ENCODE results near the gene HIC1.
A peak's percentile ranks its signal among the peaks of the same experiment; 100 is the strongest.

DNA sequence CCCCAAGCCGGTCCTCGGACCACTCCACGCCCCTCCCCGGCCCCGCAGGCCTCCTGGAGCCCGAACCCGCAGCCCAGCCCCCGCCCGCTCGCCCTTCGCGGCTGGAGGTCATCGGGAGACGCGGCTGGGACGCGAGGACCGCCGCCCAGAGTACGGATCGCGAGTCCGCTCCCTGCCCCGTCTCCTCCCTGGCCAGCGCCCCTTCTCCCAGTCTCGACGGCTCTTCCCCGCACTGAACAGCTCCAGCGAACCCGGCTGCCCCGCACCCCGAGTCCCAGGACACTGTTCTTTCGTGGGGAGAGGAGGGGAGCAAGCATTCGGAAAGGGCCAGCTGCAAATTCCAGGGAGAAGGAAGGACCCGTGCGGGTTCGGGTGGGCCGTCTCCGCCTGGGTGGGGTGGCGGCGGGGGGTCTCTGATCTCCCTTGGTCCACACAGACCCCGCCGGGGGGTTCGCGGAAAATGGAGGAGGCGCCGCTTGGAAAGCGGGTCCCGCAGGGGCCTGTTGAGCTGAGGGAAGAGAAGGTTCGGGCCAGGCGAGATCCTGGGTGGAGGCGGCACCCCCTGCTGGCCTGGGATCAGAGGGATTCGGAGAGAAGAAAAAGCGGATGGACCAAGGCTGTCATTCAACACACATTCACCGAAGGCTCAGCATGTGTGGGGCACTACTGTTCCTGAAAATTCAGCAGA is 29.1 kb upstream of the HIC1 start:
- TF ChIP-seq, protein P1, sequence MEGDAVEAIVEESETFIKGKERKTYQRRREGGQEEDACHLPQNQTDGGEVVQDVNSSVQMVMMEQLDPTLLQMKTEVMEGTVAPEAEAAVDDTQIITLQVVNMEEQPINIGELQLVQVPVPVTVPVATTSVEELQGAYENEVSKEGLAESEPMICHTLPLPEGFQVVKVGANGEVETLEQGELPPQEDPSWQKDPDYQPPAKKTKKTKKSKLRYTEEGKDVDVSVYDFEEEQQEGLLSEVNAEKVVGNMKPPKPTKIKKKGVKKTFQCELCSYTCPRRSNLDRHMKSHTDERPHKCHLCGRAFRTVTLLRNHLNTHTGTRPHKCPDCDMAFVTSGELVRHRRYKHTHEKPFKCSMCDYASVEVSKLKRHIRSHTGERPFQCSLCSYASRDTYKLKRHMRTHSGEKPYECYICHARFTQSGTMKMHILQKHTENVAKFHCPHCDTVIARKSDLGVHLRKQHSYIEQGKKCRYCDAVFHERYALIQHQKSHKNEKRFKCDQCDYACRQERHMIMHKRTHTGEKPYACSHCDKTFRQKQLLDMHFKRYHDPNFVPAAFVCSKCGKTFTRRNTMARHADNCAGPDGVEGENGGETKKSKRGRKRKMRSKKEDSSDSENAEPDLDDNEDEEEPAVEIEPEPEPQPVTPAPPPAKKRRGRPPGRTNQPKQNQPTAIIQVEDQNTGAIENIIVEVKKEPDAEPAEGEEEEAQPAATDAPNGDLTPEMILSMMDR (IDR thresholded peaks at IDR 0.05; ENCODE audit: low read depth, low read length, missing input control) = peak; percentile 75
- TF ChIP-seq GABPA (IDR thresholded peaks at IDR 0.05 in 1 of 2, conservative IDR thresholded peaks at IDR 0.05 in 1 of 2) (no peak), YY1 (IDR thresholded peaks at IDR 0.05) (peak; percentile 37), FOXA1 (IDR thresholded peaks at IDR 0.05) (no peak), HNF4A (conservative IDR thresholded peaks at IDR 0.05) (no peak)
- TF ChIP-seq, protein P2, sequence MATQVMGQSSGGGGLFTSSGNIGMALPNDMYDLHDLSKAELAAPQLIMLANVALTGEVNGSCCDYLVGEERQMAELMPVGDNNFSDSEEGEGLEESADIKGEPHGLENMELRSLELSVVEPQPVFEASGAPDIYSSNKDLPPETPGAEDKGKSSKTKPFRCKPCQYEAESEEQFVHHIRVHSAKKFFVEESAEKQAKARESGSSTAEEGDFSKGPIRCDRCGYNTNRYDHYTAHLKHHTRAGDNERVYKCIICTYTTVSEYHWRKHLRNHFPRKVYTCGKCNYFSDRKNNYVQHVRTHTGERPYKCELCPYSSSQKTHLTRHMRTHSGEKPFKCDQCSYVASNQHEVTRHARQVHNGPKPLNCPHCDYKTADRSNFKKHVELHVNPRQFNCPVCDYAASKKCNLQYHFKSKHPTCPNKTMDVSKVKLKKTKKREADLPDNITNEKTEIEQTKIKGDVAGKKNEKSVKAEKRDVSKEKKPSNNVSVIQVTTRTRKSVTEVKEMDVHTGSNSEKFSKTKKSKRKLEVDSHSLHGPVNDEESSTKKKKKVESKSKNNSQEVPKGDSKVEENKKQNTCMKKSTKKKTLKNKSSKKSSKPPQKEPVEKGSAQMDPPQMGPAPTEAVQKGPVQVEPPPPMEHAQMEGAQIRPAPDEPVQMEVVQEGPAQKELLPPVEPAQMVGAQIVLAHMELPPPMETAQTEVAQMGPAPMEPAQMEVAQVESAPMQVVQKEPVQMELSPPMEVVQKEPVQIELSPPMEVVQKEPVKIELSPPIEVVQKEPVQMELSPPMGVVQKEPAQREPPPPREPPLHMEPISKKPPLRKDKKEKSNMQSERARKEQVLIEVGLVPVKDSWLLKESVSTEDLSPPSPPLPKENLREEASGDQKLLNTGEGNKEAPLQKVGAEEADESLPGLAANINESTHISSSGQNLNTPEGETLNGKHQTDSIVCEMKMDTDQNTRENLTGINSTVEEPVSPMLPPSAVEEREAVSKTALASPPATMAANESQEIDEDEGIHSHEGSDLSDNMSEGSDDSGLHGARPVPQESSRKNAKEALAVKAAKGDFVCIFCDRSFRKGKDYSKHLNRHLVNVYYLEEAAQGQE (IDR thresholded peaks at IDR 0.05) = no peak
- TF ChIP-seq, protein P3, sequence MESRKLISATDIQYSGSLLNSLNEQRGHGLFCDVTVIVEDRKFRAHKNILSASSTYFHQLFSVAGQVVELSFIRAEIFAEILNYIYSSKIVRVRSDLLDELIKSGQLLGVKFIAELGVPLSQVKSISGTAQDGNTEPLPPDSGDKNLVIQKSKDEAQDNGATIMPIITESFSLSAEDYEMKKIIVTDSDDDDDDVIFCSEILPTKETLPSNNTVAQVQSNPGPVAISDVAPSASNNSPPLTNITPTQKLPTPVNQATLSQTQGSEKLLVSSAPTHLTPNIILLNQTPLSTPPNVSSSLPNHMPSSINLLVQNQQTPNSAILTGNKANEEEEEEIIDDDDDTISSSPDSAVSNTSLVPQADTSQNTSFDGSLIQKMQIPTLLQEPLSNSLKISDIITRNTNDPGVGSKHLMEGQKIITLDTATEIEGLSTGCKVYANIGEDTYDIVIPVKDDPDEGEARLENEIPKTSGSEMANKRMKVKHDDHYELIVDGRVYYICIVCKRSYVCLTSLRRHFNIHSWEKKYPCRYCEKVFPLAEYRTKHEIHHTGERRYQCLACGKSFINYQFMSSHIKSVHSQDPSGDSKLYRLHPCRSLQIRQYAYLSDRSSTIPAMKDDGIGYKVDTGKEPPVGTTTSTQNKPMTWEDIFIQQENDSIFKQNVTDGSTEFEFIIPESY (IDR thresholded peaks at IDR 0.05) = no peak
- TF ChIP-seq, protein P4, sequence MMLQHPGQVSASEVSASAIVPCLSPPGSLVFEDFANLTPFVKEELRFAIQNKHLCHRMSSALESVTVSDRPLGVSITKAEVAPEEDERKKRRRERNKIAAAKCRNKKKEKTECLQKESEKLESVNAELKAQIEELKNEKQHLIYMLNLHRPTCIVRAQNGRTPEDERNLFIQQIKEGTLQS (IDR thresholded peaks at IDR 0.05) = no peak
- TF ChIP-seq, protein P5, sequence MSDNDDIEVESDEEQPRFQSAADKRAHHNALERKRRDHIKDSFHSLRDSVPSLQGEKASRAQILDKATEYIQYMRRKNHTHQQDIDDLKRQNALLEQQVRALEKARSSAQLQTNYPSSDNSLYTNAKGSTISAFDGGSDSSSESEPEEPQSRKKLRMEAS (IDR thresholded peaks at IDR 0.05) = no peak

Measured in liver (tissue), 3 donors.